Erythroblast (primary cell): Measurements from ENCODE around the gene C13orf42.

ENCODE experiments used
- GATA1 ChIP-seq: IDR thresholded peaks from 2 replicates; pipeline ENCODE4 v1.6.1; 2011; ENCODE audit warnings: low read depth, mild to moderate bottlenecking, control low read depth, low read length, moderate library complexity
- POLR2A ChIP-seq: IDR thresholded peaks from 2 replicates; pipeline ENCODE4 v1.6.1; 2011; ENCODE audit warnings: mild to moderate bottlenecking, low read length

DNA sequence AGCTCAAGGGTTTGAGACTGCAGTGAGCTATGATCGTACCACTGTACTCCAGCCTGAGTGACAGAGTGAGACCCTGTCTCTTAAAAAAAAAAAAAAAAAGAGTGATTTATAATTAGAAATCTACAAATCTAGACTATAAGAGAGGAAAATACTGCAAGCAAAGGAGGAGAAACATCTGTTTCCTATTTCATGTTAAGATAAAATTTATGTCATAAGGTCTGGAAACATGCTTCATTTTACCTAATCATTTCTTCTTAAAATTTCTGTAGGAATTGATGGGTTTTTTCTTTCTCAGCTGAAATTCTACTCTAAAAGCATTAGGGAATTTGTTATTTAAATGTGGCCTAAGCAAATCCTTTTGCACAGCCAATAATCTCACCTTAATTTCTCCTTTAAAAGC, 53.2 kb downstream of the C13orf42 start:
- no peak for TF ChIP-seq POLR2A
- no peak for TF ChIP-seq GATA1
